Stimulated activated CD8-positive, alpha-beta memory T cell treated with anti-CD3 and anti-CD28 coated beads, Interleukin-12 subunit alpha, Interleukin-12 subunit beta, amount 100 ng/mL, for 1 hour (primary cell): Measurements from ENCODE around the gene ETFB.
A peak's percentile ranks its signal among the peaks of the same experiment; 100 is the strongest.

Experiments
- DNase-seq: peaks from one replicate; pipeline ENCODE4 v3.0.0-alpha.2; 2020; ENCODE audit warnings: low read depth

The ETFB gene

GRCh38 chr19:51351266-51351990 lies 14.8 kb downstream of the ETFB start:
- DNase-seq = no peak

GRCh38 chr19:51347209-51347928 lies 18.8 kb downstream of the ETFB start:
- no peak for DNase-seq

- DNase-seq = no peak
Observed at GRCh38 chr19:51346742-51347141, 19.4 kb downstream of the ETFB start.

- DNase-seq = no peak
Observed at GRCh38 chr19:51345076-51345620, 21.0 kb downstream of the ETFB start.

GRCh38 chr19:51342631-51343569 lies 23.3 kb downstream of the ETFB start:
- no peak for DNase-seq

- DNase-seq = no peak
Observed at GRCh38 chr19:51341976-51342580, 24.1 kb downstream of the ETFB start, which contains the start of gene VSIG10L. Gene VSIG10L, minus strand, starts transcription at chr19:51342139. Its CDS starts 15 bp downstream, at chr19:51342124.

- DNase-seq = no peak
Observed at GRCh38 chr19:51341066-51341465, 25.1 kb downstream of the ETFB start.

- DNase-seq = peak; percentile 76
Observed at GRCh38 chr19:51339687-51340656, 26.2 kb downstream of the ETFB start.

GRCh38 chr19:51339313-51339686 lies 26.9 kb downstream of the ETFB start:
- no peak for DNase-seq

GRCh38 chr19:51338563-51339312 lies 27.4 kb downstream of the ETFB start:
- peak; percentile 72 for DNase-seq

- no peak for DNase-seq
Observed at GRCh38 chr19:51337861-51338562, 28.2 kb downstream of the ETFB start.

- no peak for DNase-seq
Observed at GRCh38 chr19:51337141-51337860, 28.9 kb downstream of the ETFB start.

GRCh38 chr19:51333836-51334460 lies 32.2 kb downstream of the ETFB start:
- DNase-seq = no peak

- DNase-seq = no peak
Observed at GRCh38 chr19:51331716-51332115, 34.5 kb downstream of the ETFB start.

GRCh38 chr19:51331193-51331592 lies 35.0 kb downstream of the ETFB start:
- DNase-seq = no peak

GRCh38 chr19:51330366-51330765 lies 35.8 kb downstream of the ETFB start:
- DNase-seq = no peak

- DNase-seq = no peak
Observed at GRCh38 chr19:51329411-51329810, 36.8 kb downstream of the ETFB start.
